Hematopoietic multipotent progenitor cell treated with erythropoietin and hydrocortisone succinate and interleukin-3 and kit ligand, for 4 days (in vitro differentiated cells): ENCODE results near the gene H2AZ1.
"Not testable (repeated sequence)": the region's sequence is repeated elsewhere in the genome, so short reads cannot be mapped to it uniquely, and the experiment has no call there.

ENCODE experiments used
- DNase-seq: peaks from one replicate; pipeline ENCODE4 v3.0.0-alpha.2; 2015

H2AZ1 gene

GRCh38 chr4:99949999-99950912 is at the start of gene H2AZ1:
Gene H2AZ1 (minus strand): TSS chr4:99950275. CDS start chr4:99950170, 105 bp downstream.
- peak; percentile 100 for DNase-seq

DNA sequence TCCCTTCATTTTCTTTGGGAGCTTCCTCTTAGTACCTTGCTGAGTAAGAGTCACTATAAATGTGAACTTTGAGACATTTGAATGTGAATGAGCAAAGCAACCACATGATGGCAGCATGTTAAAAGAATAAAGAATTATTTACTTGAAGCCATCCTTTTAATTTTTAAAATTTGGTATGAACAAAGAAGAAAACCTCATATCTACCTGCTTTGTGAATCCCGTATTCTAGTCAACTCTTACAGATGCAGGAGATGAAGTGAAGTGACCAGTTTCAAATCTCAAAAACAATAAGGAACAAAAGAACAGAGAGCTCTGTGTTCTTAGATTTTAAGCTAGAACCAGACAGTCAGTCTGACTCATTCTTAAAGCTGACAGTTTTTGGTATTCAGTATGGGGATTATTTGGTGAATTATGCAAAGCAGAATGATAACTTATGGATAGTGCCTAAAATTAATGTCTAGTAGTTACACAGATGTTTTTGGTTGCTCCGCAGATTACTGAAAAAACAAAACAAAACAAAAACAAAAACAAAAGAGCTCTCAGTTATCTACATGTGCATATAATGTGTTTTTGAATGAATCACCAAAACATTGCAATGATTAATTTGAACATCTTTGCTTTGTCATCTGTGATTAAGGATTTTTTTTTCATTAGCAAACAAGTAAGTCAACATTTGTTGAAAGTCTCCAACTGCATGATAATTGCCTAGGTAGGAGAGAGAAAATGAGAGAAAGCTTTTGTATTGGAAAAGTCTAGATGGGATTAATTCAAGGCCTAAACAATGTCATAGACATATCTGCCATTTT is 48.2 kb upstream of the H2AZ1 start:
- peak; percentile 32 for DNase-seq

DNA sequence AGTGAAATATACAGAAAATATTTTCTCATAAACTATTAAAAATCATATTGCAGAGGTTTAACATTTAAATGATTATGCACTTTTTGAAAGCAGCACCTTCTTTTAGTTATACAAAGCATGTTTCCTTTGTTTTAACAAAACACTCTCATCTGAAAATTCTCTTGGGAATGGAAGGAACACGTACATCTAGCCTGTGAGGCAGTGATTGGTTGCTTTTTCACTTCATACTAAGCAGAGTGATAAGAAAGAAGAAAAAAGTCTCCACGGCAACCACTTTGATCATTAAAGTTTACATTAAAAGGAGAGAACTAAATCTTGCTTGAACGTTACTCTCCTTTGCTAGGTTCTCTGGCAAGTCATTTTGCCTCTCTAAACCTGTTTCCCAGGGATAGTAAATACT is 41.7 kb upstream of the H2AZ1 start:
- DNase-seq, result no peak

GRCh38 chr4:99987681-99988080 is 37.6 kb upstream of the H2AZ1 start:
- no peak for DNase-seq

DNA sequence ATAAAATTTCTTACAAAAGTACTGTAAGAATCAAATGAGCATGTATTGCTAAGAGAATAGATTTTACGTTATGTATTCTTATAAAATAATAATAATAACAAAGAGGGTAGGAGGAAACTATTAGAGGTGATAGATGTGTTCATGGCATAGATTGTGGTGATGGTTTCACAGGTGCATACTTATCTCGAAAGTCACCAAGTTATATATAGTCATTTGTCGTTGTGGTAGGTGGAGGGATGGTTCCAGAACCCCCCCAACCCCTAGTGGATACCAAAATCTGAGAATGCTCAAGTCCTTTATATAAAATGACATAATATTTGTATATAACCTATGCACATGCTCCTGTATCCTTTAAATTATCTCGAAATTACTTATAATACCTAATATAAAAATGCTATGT is 36.7 kb upstream of the H2AZ1 start:
- DNase-seq, result no peak

DNA sequence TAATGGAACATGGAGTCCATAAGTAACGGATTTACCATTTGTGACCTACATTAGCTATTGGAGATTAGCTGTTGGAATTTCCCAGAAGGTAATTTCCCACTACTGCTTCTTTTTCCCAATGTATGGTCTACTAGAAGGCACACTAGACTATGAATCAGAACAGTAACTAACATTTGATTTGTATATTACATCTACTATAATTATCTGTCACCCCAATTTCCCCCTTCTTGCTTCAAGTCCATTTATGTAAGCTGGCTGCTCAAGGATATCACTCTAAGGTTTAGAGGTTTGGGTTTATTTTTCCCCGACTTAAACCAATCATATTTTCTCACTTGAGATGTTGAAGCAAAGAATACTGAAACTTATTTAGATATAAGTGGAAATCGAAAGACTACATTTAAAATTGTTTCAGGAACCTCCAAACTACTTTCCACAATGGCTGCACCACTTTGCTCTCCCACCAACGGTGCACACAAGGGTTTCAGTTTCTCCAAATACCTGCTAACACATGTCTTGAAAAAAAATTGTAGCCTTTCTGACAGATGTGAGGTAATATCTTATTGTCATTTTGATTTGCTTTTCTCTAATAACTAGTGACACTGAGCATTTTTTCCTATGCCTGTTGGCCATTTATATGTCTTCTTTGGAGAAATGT is 33.3 kb upstream of the H2AZ1 start:
- no peak for DNase-seq

DNA sequence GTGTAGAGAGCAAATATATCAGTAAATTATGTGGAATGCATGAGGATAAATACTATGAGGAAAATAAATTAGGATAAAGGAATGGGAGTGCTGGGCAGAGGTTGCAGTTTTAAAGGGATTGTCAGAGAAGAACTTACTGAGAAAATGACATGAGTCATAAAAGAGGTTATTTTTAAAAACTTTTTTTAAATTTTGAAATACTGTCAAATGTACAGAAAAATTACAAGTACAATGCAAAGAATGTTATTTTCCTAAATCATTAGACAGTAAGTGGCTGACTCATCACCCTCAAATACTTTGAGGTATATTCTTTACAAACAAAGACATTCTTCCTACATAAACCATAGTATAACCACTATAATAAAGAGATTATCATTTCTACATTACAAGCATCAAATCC is 29.8 kb upstream of the H2AZ1 start:
- DNase-seq, result no peak

- no peak for DNase-seq
Observed at GRCh38 chr4:99971453-99972111, 21.5 kb upstream of the H2AZ1 start.

- DNase-seq, result no peak
Observed at GRCh38 chr4:99968330-99968729, 18.3 kb upstream of the H2AZ1 start.

DNA sequence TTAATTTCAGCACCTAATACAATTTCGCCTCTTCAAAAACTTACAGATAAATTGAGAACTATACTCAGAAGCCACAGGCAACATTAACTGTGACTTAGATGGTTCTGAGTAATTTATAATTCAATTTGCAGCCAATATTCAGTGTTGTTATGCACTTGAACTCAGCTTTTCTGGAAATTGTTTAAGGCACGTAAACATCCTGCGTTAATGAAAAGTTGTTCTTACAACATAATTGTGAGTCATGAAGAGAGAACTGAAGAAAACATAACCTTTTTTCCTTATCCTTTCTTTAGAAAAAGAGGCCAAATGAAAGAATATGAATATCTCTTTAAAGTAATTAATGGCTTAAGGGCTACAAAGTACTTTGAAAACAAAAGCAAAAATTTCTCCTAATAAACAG is 16.6 kb upstream of the H2AZ1 start:
- no peak for DNase-seq

DNA sequence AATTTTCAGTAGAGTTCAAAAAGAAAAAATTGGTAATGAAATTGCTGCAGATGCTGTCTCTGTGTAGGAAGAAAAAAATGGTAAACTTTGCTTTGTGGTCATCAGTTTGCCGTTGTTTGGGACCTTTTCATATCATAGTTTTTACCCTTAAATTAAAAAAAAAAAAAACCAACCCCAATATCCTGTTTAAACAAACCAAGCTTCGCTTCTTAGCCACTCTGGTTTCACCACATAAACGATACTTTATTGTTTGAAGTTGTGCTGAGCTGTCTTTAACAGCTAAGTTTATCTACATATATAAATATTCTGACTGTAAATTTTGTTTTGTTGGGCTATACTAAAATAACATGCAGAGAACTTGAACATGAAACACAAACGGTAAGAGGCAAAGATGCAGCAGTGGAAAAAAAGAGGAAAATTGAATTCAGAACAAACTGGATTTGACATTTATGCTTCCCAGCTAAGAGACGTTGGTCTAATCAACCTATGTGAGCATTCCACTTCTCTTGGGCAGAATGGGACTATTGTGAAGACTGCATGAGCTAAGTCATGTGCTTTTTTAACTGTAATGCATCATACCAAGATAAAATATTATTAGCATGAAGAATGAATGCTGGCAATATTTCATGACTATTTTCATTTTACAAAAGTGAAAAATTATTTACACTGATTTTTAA is 15.7 kb upstream of the H2AZ1 start:
- no peak for DNase-seq

DNA sequence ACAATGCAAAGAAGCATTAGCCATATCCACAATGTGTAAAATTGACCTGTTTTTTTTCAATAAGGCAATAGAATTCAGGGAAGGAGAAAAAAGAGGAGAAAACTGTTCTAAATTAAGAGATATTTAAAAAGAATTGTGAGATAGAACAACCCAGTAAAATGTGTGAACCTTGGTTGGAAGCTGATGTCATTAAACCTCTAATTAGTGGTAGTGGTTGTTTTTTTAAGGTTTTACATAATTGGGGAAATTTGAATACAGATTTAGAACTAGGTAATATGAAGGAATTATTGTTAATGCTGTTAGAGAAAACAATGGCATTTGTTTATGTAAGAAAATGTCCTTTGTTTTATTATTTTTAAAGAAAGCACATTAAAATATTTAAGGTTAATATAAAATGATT is 15.1 kb upstream of the H2AZ1 start:
- DNase-seq, result no peak

DNA sequence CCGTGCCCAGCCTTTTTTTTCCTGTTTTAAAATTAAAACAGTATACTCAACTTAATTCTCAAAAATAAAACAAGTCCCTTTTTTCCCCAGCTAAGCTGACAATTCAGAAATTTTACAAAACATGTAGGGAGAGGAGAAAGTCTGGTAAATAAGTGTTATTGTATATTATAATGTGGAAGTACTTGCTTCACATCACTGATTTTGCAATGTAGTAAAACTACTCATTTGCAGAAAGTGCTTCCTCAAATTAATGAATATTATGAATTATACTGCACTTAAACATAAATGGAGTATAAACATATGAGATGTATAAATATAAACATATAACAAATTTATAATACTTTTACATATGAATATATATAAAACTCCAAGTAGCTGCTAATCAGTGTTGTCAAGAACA is 11.6 kb upstream of the H2AZ1 start:
- no peak for DNase-seq

- no peak for DNase-seq
Observed at GRCh38 chr4:99960648-99961047, 10.6 kb upstream of the H2AZ1 start.

GRCh38 chr4:99958207-99958606 is 8.1 kb upstream of the H2AZ1 start:
- DNase-seq, result not testable (repeated sequence)

- DNase-seq, result no peak
Observed at GRCh38 chr4:99950913-99951254, 809 bp upstream of the H2AZ1 start.

DNA sequence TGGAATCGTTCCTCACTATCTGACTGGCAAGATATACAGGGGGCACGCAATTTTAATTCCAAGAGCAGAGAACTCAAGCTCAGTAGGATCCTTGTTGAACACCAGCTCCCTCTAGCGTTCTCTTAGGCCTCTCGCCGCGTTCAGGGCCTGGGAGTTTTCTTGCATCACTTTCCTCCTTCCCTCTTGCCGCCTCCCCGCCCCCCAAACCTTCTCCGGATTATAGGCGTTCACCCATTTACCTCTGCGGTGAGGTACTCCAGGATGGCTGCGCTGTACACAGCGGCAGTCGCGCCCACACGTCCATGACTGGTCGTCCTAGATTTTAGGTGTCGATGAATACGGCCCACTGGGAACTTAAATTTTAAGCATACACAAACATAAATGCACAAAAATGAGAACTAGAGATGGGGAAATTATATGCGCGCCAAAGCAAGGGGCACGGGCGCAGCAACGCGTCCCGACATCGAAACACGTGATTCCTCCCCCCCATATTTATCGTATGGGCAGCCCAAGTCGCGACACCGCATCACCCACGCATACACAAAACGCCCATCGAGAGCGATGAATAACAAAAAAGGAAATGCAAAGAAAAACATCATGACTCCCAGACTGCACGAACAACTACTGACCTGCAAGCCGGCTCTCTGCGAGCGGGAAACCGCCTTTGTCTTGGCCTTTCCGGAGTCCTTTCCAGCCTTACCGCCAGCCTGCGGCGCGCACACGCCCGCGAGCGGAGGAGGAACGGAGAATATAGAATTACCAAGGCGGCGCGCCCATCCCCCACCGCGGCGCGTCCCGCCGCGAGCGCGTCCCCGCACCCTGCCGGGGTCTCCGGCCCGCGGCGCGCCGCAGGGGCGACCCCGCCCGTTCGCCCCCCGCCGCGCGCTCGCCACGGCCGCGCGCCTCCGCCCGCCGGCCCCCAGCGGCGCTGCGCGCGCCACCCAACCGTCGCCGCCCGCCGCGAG is 759 bp downstream of the H2AZ1 start:
- peak; percentile 98 for DNase-seq

GRCh38 chr4:99947608-99948007 is 2.5 kb downstream of the H2AZ1 start:
- DNase-seq, result no peak

DNA sequence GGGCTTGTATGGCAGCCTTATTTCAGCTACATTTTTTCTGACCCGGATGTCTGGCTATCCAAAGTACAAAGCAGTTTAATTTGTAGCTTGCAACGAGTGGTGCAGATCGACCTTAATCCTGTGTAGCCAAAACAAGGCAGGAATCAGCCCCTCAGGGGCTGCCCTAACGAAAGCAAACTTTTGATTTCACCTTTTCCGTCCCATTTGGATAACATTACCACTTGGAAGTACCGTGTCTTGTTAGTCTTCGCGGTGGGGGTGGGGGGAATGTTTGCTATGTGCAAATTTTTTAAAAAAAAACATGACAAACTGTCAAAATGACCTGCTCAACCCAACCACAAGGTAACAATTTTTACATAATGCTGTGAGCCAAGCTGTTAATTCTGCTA is 2.9 kb downstream of the H2AZ1 start:
- no peak for DNase-seq

- DNase-seq, result peak; percentile 93
Observed at GRCh38 chr4:99946356-99947189, 3.5 kb downstream of the H2AZ1 start, which contains the start of gene DNAJB14. Gene DNAJB14 (minus strand): TSS chr4:99946618. CDS start chr4:99946571, 47 bp downstream.
